Measurements from ENCODE around the gene PGD. TPM values are rescaled to one million over a fixed set of nuclear protein-coding genes. Genes with fewer than 3 reads are reported as not detected.

The PGD gene
- total RNA-seq, result 10 to 100 TPM; 48.9 to 63.6 TPM

GRCh38 chr1:10398734-10399443 lies at the start of gene PGD:
Gene PGD (plus strand): TSS chr1:10399064. CDS start chr1:10399118, 54 bp downstream.
- Histone ChIP-seq H3K27ac (peak within 1 kb of the TSS; percentile 80 to 85), H3K36me3 (peaks cover 4% of the 10 kb centered on the region), H3K9me3 (no peaks in the 10 kb centered on the region), H3K4me3 (peak within 1 kb of the TSS; percentile 99), H3K4me1 (ENCODE audit: control insufficient read depth in 1 of 2, low read depth in 2 of 2) (peaks cover 11 to 28% of the 10 kb centered on the region in 2 donors), H3K27me3 (replicated peaks; ENCODE audit: insufficient read depth) (no peaks in the 10 kb centered on the region)
- peak; percentile 93 for DNase-seq (ENCODE audit: low spot score)
- TF ChIP-seq, protein P1, sequence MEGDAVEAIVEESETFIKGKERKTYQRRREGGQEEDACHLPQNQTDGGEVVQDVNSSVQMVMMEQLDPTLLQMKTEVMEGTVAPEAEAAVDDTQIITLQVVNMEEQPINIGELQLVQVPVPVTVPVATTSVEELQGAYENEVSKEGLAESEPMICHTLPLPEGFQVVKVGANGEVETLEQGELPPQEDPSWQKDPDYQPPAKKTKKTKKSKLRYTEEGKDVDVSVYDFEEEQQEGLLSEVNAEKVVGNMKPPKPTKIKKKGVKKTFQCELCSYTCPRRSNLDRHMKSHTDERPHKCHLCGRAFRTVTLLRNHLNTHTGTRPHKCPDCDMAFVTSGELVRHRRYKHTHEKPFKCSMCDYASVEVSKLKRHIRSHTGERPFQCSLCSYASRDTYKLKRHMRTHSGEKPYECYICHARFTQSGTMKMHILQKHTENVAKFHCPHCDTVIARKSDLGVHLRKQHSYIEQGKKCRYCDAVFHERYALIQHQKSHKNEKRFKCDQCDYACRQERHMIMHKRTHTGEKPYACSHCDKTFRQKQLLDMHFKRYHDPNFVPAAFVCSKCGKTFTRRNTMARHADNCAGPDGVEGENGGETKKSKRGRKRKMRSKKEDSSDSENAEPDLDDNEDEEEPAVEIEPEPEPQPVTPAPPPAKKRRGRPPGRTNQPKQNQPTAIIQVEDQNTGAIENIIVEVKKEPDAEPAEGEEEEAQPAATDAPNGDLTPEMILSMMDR (IDR thresholded peaks at IDR 0.05), result no peak
- ATAC-seq (ENCODE audit: insufficient number of reproducible peaks, low FRiP score, low read depth), result peak; percentile 97

GRCh38 chr1:10353282-10353681 lies 45.6 kb upstream of the PGD start:
- no peak overlapping the region for H3K27ac ChIP-seq
- H3K36me3 ChIP-seq, result peaks cover 17% of the 10 kb centered on the region
- no peak for ATAC-seq (ENCODE audit: insufficient number of reproducible peaks, low FRiP score, low read depth)
- TF ChIP-seq, protein P1 (IDR thresholded peaks at IDR 0.05), result no peak
- H3K9me3 ChIP-seq, result no peaks in the 10 kb centered on the region
- no peaks in the 10 kb centered on the region for H3K4me1 ChIP-seq (ENCODE audit: control insufficient read depth in 1 of 2, low read depth in 2 of 2)
- no peaks in the 10 kb centered on the region for H3K27me3 ChIP-seq (replicated peaks; ENCODE audit: insufficient read depth)
- H3K4me3 ChIP-seq, result no peak overlapping the region
- DNase-seq (ENCODE audit: low spot score), result no peak

DNA sequence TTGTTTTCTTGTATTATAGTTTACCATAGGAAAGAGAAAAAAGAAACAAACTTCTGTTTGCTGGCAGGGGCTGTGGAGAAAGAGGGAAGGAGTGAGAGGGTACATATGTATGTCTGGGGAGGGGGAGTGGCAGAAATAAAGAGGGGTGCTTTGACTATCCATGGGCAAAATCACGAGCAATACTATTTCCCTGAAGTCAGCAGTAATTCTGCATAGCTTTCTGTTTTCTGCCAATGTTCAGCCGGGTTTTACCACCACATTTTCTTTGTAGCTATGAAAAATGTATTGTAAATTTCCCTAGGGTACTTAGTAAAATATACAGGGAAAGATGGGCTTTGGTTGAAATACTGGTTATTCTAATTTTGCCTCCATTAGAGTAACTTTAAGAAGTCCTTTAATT lies 45.2 kb upstream of the PGD start:
- no peak overlapping the region for H3K4me3 ChIP-seq
- TF ChIP-seq, protein P1 (IDR thresholded peaks at IDR 0.05), result no peak
- DNase-seq (ENCODE audit: low spot score) (no peak), ATAC-seq (ENCODE audit: insufficient number of reproducible peaks, low FRiP score, low read depth) (no peak)
- H3K27me3 ChIP-seq (replicated peaks; ENCODE audit: insufficient read depth), result no peaks in the 10 kb centered on the region
- H3K36me3 ChIP-seq, result peaks cover 13% of the 10 kb centered on the region
- H3K27ac ChIP-seq, result no peak overlapping the region
- H3K9me3 ChIP-seq, result no peaks in the 10 kb centered on the region
- no peaks in the 10 kb centered on the region for H3K4me1 ChIP-seq (ENCODE audit: control insufficient read depth in 1 of 2, low read depth in 2 of 2)

GRCh38 chr1:10360045-10360444 lies 38.8 kb upstream of the PGD start:
- Histone ChIP-seq H3K27me3 (replicated peaks; ENCODE audit: insufficient read depth) (no peaks in the 10 kb centered on the region), H3K9me3 (no peaks in the 10 kb centered on the region), H3K36me3 (peaks cover 17% of the 10 kb centered on the region), H3K4me3 (no peak overlapping the region), H3K27ac (no peak overlapping the region), H3K4me1 (ENCODE audit: control insufficient read depth in 1 of 2, low read depth in 2 of 2) (no peaks in the 10 kb centered on the region)
- ATAC-seq (ENCODE audit: insufficient number of reproducible peaks, low FRiP score, low read depth) (no peak), DNase-seq (ENCODE audit: low spot score) (no peak)
- TF ChIP-seq, protein P1 (IDR thresholded peaks at IDR 0.05), result no peak

DNA sequence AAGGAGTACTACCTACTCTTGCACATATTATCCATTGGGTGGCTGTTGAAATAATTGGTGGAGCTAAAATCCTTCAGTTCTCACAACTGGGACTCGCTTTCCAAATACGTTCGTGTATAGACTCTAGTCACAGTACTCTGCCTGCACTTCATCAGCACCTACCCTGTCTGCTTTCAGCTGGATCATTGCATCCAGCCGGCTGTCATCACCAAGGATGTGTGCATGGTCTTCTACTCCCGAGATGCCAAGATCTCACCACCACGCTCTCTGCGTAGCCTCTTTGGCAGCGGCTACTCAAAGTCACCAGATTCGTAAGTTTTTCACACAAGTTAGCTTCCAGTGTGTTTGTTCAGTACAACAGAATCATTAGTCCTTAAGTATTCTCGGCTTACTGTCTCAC lies 37.3 kb upstream of the PGD start:
- Histone ChIP-seq H3K36me3 (peaks cover 26% of the 10 kb centered on the region), H3K4me1 (ENCODE audit: control insufficient read depth in 1 of 2, low read depth in 2 of 2) (no peaks in the 10 kb centered on the region), H3K9me3 (no peaks in the 10 kb centered on the region), H3K27ac (no peak overlapping the region), H3K4me3 (no peak overlapping the region), H3K27me3 (replicated peaks; ENCODE audit: insufficient read depth) (no peaks in the 10 kb centered on the region)
- DNase-seq (ENCODE audit: low spot score) (no peak), ATAC-seq (ENCODE audit: insufficient number of reproducible peaks, low FRiP score, low read depth) (no peak)
- TF ChIP-seq, protein P1 (IDR thresholded peaks at IDR 0.05), result no peak

Data from thoracic aorta (tissue), 2 donors.